Keratinocyte (primary cell): ENCODE results near the gene UBE2L5.

Experiments used
- EZH2 ChIP-seq: IDR thresholded peaks from one replicate; pipeline ENCODE4 v1.6.1; 2012; ENCODE audit warnings: inconsistent platforms, mild to moderate bottlenecking, low read length, moderate library complexity
- TF ChIP-seq, protein P1 (sequence below), 3 experiments: IDR thresholded peaks in 1 of 3; conservative IDR thresholded peaks in 1 of 3; optimal IDR thresholded peaks in 1 of 3; 2 replicates in 2 of 3; 3 replicates in 1 of 3; pipeline versions ENCODE3 to v1.5.1; 2011; ENCODE audit warnings: low read length in 3 of 3, mild to moderate bottlenecking in 3 of 3, moderate library complexity in 2 of 3, control low read depth in 1 of 3, inconsistent platforms in 1 of 3; ENCODE audit not compliant: insufficient read depth in 2 of 3; ENCODE audit errors: extremely low read depth in 1 of 3

DNA sequence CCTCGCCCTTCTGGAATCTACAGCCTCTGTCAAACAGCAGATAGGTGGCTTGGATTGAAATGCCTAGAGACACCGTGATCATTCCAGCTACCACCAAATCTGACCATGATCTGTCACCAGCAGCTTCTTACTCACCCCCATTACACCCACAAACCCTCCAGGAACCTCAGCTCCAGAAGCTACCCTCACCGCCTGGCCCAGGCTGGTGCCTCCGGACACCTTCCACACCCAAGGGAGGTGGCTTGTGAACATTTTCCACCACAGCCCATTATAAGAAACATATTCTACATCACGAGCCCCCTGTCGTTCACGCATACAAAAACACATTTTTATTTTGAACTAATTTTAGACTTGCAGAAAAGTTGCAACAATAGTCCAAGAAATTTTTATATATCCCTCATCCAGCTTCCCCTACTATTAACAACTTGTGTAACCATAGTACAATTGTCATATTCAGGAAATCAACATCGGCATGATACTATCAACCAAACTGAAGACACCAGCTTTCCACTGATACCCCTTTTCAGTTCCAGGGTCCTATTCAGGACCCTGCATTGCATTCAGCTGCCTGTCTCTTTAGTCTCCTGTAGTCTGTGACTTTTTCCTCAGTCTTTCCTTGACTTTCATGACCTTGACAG is 15.4 kb upstream of the UBE2L5 start:
- TF ChIP-seq, protein P1, sequence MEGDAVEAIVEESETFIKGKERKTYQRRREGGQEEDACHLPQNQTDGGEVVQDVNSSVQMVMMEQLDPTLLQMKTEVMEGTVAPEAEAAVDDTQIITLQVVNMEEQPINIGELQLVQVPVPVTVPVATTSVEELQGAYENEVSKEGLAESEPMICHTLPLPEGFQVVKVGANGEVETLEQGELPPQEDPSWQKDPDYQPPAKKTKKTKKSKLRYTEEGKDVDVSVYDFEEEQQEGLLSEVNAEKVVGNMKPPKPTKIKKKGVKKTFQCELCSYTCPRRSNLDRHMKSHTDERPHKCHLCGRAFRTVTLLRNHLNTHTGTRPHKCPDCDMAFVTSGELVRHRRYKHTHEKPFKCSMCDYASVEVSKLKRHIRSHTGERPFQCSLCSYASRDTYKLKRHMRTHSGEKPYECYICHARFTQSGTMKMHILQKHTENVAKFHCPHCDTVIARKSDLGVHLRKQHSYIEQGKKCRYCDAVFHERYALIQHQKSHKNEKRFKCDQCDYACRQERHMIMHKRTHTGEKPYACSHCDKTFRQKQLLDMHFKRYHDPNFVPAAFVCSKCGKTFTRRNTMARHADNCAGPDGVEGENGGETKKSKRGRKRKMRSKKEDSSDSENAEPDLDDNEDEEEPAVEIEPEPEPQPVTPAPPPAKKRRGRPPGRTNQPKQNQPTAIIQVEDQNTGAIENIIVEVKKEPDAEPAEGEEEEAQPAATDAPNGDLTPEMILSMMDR (optimal IDR thresholded peaks at IDR 0.05 in 1 of 3, IDR thresholded peaks at IDR 0.05 in 1 of 3, conservative IDR thresholded peaks at IDR 0.05 in 1 of 3; ENCODE audit: extremely low read depth in 1 of 3, insufficient read depth in 2 of 3, low read length in 3 of 3) = no peak
- no peak for TF ChIP-seq EZH2
